ENCODE measurements around the gene CFP.
"Not testable (repeated sequence)": the region's sequence is repeated elsewhere in the genome, so short reads cannot be mapped to it uniquely, and the experiment has no call there.

The CFP gene

GRCh38 chrX:47603125-47603524 is 26.6 kb downstream of the CFP start:
- DNase-seq (ENCODE audit: low spot score) = not testable (repeated sequence)

GRCh38 chrX:47597222-47597621 is 32.5 kb downstream of the CFP start:
- DNase-seq (ENCODE audit: low spot score) = no peak

GRCh38 chrX:47596256-47596655 is 33.5 kb downstream of the CFP start:
- no peak for DNase-seq (ENCODE audit: low spot score)

GRCh38 chrX:47595716-47596251 is 33.9 kb downstream of the CFP start:
- no peak for DNase-seq (ENCODE audit: low spot score)

- DNase-seq (ENCODE audit: low spot score) = no peak
Observed at GRCh38 chrX:47593522-47593921, 36.2 kb downstream of the CFP start.

GRCh38 chrX:47590984-47591383 is 38.7 kb downstream of the CFP start:
- no peak for DNase-seq (ENCODE audit: low spot score)

GRCh38 chrX:47587906-47588735 is 41.6 kb downstream of the CFP start:
- DNase-seq (ENCODE audit: low spot score) = no peak

- no peak for DNase-seq (ENCODE audit: low spot score)
Observed at GRCh38 chrX:47587091-47587891, 42.4 kb downstream of the CFP start.

- DNase-seq (ENCODE audit: low spot score) = no peak
Observed at GRCh38 chrX:47586043-47586787, 43.5 kb downstream of the CFP start.

- no peak for DNase-seq (ENCODE audit: low spot score)
Observed at GRCh38 chrX:47585273-47585672, 44.5 kb downstream of the CFP start.

GRCh38 chrX:47584714-47585113 is 45.0 kb downstream of the CFP start:
- DNase-seq (ENCODE audit: low spot score) = no peak

- no peak for DNase-seq (ENCODE audit: low spot score)
Observed at GRCh38 chrX:47583240-47583861, 46.4 kb downstream of the CFP start.

GRCh38 chrX:47581731-47582647 is 47.7 kb downstream of the CFP start, which contains the start of gene TIMP1:
TIMP1 (plus strand) TSS chrX:47582436; CDS start chrX:47583416, 980 bp downstream.
- DNase-seq (ENCODE audit: low spot score) = peak; percentile 24

GRCh38 chrX:47579537-47579936 is 50.2 kb downstream of the CFP start:
- DNase-seq (ENCODE audit: low spot score) = no peak

GRCh38 chrX:47578692-47579091 is 51.0 kb downstream of the CFP start:
- no peak for DNase-seq (ENCODE audit: low spot score)

GRCh38 chrX:47577901-47578300 is 51.8 kb downstream of the CFP start:
- DNase-seq (ENCODE audit: low spot score) = no peak

GRCh38 chrX:47577424-47577823 is 52.3 kb downstream of the CFP start:
- no peak for DNase-seq (ENCODE audit: low spot score)

GRCh38 chrX:47576021-47576898 is 53.5 kb downstream of the CFP start:
- DNase-seq (ENCODE audit: low spot score) = no peak

- no peak for DNase-seq (ENCODE audit: low spot score)
Observed at GRCh38 chrX:47574547-47575301, 55.0 kb downstream of the CFP start.
